ENCODE data around the gene BCL2. TPM values are rescaled to one million over a fixed set of nuclear protein-coding genes. Genes with fewer than 3 reads are reported as not detected.

The BCL2 gene
- polyA plus RNA-seq, 1 of the 3 experiments (the other 2 are of a cell fraction) = 1.5 TPM

- Histone ChIP-seq H3K4me1 (ENCODE audit: control insufficient read depth in 1 of 2, insufficient read depth in 2 of 2, low read depth in 1 of 2, low read length in 1 of 2) (peaks cover 0 to 6% of the 10 kb centered on the region in 2 experiments; a peak in 3 of 4 replicates), H3K4me3 (ENCODE audit: low read depth in 2 of 2, low read length in 1 of 2) (no peak overlapping the region), H3K27me3 (ENCODE audit: insufficient read depth) (no peaks in the 10 kb centered on the region), H3K4me2 (no peak overlapping the region), H2AFZ (ENCODE audit: low read depth) (no peak overlapping the region), H3F3A (replicated peaks; ENCODE audit: insufficient read depth) (no peaks in the 10 kb centered on the region), H3K36me3 (replicated peaks in 1 of 2; ENCODE audit: control insufficient read depth in 1 of 2, insufficient read depth in 2 of 2, low read length in 1 of 2) (no peaks in the 10 kb centered on the region), H3K27ac (ENCODE audit: low read depth in 2 of 2, low read length in 1 of 2) (no peak overlapping the region), H3K9me2 (no peaks in the 10 kb centered on the region), H3K9me3 (no peaks in the 10 kb centered on the region), H3K9ac (no peak overlapping the region), H4K20me1 (ENCODE audit: insufficient read depth) (no peaks in the 10 kb centered on the region), H3K79me2 (ENCODE audit: insufficient read depth) (no peaks in the 10 kb centered on the region)
- TF ChIP-seq POLR2AphosphoS5 (IDR thresholded peaks at IDR 0.05; ENCODE audit: low read depth, low read length) = no peak
- no peak for TF ChIP-seq RXRA (IDR thresholded peaks at IDR 0.05; ENCODE audit: borderline replicate concordance, low read depth)
- TF ChIP-seq FOXJ3 (CRISPR knock-in tag; IDR thresholded peaks at IDR 0.05) = no peak
- no peak for TF ChIP-seq IRF3 (IDR thresholded peaks at IDR 0.05; ENCODE audit: low read depth, low read length)
- no peak for TF ChIP-seq PBX3 (IDR thresholded peaks at IDR 0.05)
- no peak for TF ChIP-seq USF2 (IDR thresholded peaks at IDR 0.05; ENCODE audit: borderline replicate concordance, low read depth, low read length)
- TF ChIP-seq SIN3A (IDR thresholded peaks at IDR 0.05; ENCODE audit: borderline replicate concordance, low read depth, low read length) = no peak
- no peak for TF ChIP-seq MEF2A (IDR thresholded peaks at IDR 0.05; ENCODE audit: borderline replicate concordance, low read depth)
- no peak for TF ChIP-seq SMC3 (IDR thresholded peaks at IDR 0.05; ENCODE audit: low read depth, low read length)
- TF ChIP-seq FOXM1 (IDR thresholded peaks at IDR 0.05; ENCODE audit: low read depth) = no peak
- ChIA-PET POLR2A (no interaction called here), CTCF (interaction anchor here (1.0 to 2.3 kb wide), 3 partner anchors 10 to 168 kb away, joined by 3 to 6 read pairs (median 5); no protein-coding TSS in a partner anchor)
- DNase-seq = no peak
- 86% methylated on average over 15 of the region's 16 CpGs for WGBS (ENCODE audit: low lambda C conversion rate)
These were observed 21.7 kb downstream of the BCL2 start for GRCh38 chr18:63297687-63298399.

GRCh38 chr18:63293935-63294334, 25.6 kb downstream of the BCL2 start:
- Histone ChIP-seq H3K79me2 (ENCODE audit: insufficient read depth) (no peaks in the 10 kb centered on the region), H3K36me3 (replicated peaks in 1 of 2; ENCODE audit: control insufficient read depth in 1 of 2, insufficient read depth in 2 of 2, low read length in 1 of 2) (no peaks in the 10 kb centered on the region), H3K27me3 (ENCODE audit: insufficient read depth) (no peaks in the 10 kb centered on the region), H3K27ac (ENCODE audit: low read depth in 2 of 2, low read length in 1 of 2) (no peak overlapping the region), H3K9me2 (no peaks in the 10 kb centered on the region), H3K4me3 (ENCODE audit: low read depth in 2 of 2, low read length in 1 of 2) (no peak overlapping the region), H4K20me1 (ENCODE audit: insufficient read depth) (no peaks in the 10 kb centered on the region), H3K9me3 (no peaks in the 10 kb centered on the region), H2AFZ (ENCODE audit: low read depth) (no peak overlapping the region), H3K4me1 (ENCODE audit: control insufficient read depth in 1 of 2, insufficient read depth in 2 of 2, low read depth in 1 of 2, low read length in 1 of 2) (peaks cover 0 to 6% of the 10 kb centered on the region in 2 experiments; a peak in 3 of 4 replicates), H3F3A (replicated peaks; ENCODE audit: insufficient read depth) (no peaks in the 10 kb centered on the region), H3K9ac (no peak overlapping the region), H3K4me2 (no peak overlapping the region)
- no peak for TF ChIP-seq SMC3 (IDR thresholded peaks at IDR 0.05; ENCODE audit: low read depth, low read length)
- TF ChIP-seq NRF1 (IDR thresholded peaks at IDR 0.05; ENCODE audit: low read depth, low read length) = no peak
- no peak for TF ChIP-seq CTCF (IDR thresholded peaks at IDR 0.05)
- no peak for TF ChIP-seq USF2 (IDR thresholded peaks at IDR 0.05; ENCODE audit: borderline replicate concordance, low read depth, low read length)
- TF ChIP-seq IRF3 (IDR thresholded peaks at IDR 0.05; ENCODE audit: low read depth, low read length) = no peak
- ChIA-PET POLR2A (no interaction called here), CTCF (interaction anchor here (1.2 to 2.1 kb wide), 2 partner anchors 21 to 24 kb away, joined by 6 read pairs; no protein-coding TSS in a partner anchor)
- WGBS (ENCODE audit: low lambda C conversion rate) = 83% methylated on average over 4 of the region's 4 CpGs
- DNase-seq = no peak

Measured in SK-N-SH (cell line).